HG02970 (cell line): ENCODE data around the gene EFHC2.
"Not testable (repeated sequence)": the region's sequence is repeated elsewhere in the genome, so short reads cannot be mapped to it uniquely, and the experiment has no call there.

ENCODE experiments used
- ATAC-seq: cut with Tn5 transposase; IDR thresholded peaks from one replicate; pipeline ENCODE4 v1.9.1; 2021; ENCODE audit warnings: mild to moderate bottlenecking, moderate library complexity, moderate number of reproducible peaks; ENCODE audit not compliant: unreplicated experiment, low FRiP score

EFHC2 gene

GRCh38 chrX:44299177-44299576 is 44.3 kb downstream of the EFHC2 start:
- ATAC-seq, result no peak

GRCh38 chrX:44291468-44292092 is 51.9 kb downstream of the EFHC2 start:
- ATAC-seq, result no peak

- no peak for ATAC-seq
These were observed 52.8 kb downstream of the EFHC2 start for GRCh38 chrX:44290718-44291117.

- no peak for ATAC-seq
These were observed 60.7 kb downstream of the EFHC2 start for GRCh38 chrX:44282753-44283152.

GRCh38 chrX:44280116-44280515 is 63.4 kb downstream of the EFHC2 start:
- ATAC-seq, result no peak

GRCh38 chrX:44274096-44274495 is 69.4 kb downstream of the EFHC2 start:
- ATAC-seq, result no peak

GRCh38 chrX:44267861-44268260 is 75.6 kb downstream of the EFHC2 start:
- ATAC-seq, result no peak

GRCh38 chrX:44267116-44267515 is 76.4 kb downstream of the EFHC2 start:
- no peak for ATAC-seq

GRCh38 chrX:44265559-44265958 is 77.9 kb downstream of the EFHC2 start:
- ATAC-seq, result no peak

GRCh38 chrX:44264936-44265335 is 78.5 kb downstream of the EFHC2 start:
- ATAC-seq, result no peak

- no peak for ATAC-seq
These were observed 82.2 kb downstream of the EFHC2 start for GRCh38 chrX:44261286-44261685.

GRCh38 chrX:44260609-44261008 is 82.9 kb downstream of the EFHC2 start:
- ATAC-seq, result no peak

- not testable (repeated sequence) for ATAC-seq
These were observed 87.7 kb downstream of the EFHC2 start for GRCh38 chrX:44255742-44256141.

- no peak for ATAC-seq
These were observed 89.9 kb downstream of the EFHC2 start for GRCh38 chrX:44253575-44253942.

GRCh38 chrX:44252688-44253574 is 90.5 kb downstream of the EFHC2 start:
- ATAC-seq, result peak; percentile 62

GRCh38 chrX:44247468-44247867 is 96.0 kb downstream of the EFHC2 start:
- no peak for ATAC-seq

GRCh38 chrX:44246826-44247225 is 96.6 kb downstream of the EFHC2 start:
- no peak for ATAC-seq

- no peak for ATAC-seq
These were observed 97.7 kb downstream of the EFHC2 start for GRCh38 chrX:44245733-44246132.

- ATAC-seq, result no peak
These were observed 99.5 kb downstream of the EFHC2 start for GRCh38 chrX:44244008-44244407.

GRCh38 chrX:44241546-44241945 is 101.9 kb downstream of the EFHC2 start:
- ATAC-seq, result no peak

- no peak for ATAC-seq
These were observed 103.4 kb downstream of the EFHC2 start for GRCh38 chrX:44240036-44240435.

- ATAC-seq, result no peak
These were observed 104.4 kb downstream of the EFHC2 start for GRCh38 chrX:44239036-44239435.
